ENCODE results near the gene INTS4.
"Not testable (repeated sequence)": the region's sequence is repeated elsewhere in the genome, so short reads cannot be mapped to it uniquely, and the experiment has no call there.

Gene INTS4

GRCh38 chr11:78023426-78023825 lies 29.0 kb upstream of the INTS4 start:
- DNase-seq: no peak

GRCh38 chr11:78022397-78023396 lies 28.2 kb upstream of the INTS4 start, which contains the start of gene KCTD14:
Gene KCTD14 (minus strand): TSS chr11:78023276. CDS start chr11:78023249, 27 bp downstream.
- DNase-seq: no peak

DNA sequence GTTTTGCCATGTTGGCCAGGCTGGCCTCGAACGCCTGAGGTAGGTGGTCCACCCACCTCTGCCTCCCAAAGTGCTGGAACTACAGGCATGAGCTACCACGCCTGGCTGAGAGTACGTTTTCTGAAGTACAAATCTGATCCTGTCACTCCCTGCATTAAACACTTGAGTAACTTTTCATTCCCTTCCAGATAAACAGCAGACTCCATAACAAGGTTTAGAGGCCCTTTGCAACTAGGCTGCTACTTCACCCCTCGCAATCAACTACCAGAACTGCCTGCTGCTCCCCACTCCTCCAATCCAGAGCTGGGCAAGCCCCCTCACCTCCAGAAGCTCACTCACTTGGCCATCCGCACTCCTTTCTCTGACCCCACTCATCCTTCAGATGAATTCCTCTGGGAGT lies 27.1 kb upstream of the INTS4 start:
- no peak for DNase-seq

DNA sequence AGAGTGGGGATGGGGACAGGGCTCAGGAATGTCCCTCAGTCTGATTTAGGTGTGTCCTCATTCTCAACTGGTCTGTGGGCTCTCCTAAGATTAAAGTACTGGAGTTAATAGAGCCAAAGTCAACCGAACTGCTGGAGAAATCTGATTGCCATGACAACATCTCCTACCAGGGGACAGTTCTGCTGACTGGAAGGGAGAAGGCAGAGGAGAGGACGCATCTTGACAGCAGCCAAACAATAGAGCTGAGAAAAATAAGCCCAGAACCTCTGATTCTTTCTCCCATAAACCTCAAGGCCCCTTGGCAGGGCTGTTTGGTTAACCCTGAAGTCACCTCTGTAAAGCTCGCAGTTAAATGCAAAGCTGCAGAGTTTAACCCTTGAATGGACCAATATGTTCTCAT lies 25.8 kb upstream of the INTS4 start:
- no peak for DNase-seq

GRCh38 chr11:78019808-78020207 lies 25.3 kb upstream of the INTS4 start:
- DNase-seq: no peak

- no peak for DNase-seq
Observed at GRCh38 chr11:78015878-78016277, 21.4 kb upstream of the INTS4 start.

- DNase-seq: not testable (repeated sequence)
Observed at GRCh38 chr11:78014937-78015520, 20.6 kb upstream of the INTS4 start.

DNA sequence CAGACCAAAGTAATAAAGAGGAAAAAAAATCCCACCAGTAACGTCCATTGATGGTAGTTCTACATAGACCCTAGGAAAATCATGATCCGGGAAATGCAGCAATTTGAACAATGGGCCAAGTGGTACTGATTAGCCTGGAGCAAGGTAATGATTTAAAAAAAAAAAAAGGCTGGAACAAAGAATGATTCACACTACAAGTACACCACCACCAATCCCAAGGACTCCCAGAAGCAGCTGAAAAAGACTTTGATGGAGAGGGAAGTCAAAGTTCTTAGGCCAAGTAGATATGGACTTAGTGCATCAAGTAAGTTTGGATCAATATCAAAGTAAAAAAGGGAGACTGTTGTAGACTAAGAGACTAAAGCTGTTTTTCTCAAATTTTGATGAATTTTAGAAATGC lies 16.8 kb upstream of the INTS4 start:
- no peak for DNase-seq

- no peak for DNase-seq
Observed at GRCh38 chr11:78010755-78011154, 16.3 kb upstream of the INTS4 start.

- no peak for DNase-seq
Observed at GRCh38 chr11:78010304-78010703, 15.8 kb upstream of the INTS4 start.

DNA sequence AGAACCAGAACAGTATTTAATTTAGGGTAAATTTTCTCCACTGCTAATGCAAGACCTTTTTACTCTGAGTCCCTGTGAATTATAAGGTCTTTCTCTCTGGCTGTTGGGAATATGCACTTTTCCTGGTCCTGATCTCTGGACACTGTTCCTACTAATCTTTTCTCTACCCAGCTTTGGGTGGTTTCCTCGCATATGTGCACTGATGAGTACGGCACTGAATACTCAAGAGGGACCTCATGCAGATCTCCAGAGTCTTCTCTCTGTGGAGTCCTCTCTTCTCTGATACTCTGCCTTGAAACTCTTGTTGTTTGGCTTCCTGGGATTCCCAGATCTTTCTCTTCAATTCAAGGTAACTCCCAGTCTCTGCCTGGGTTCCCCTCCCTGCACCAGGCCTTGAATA lies 14.6 kb upstream of the INTS4 start:
- DNase-seq: no peak

GRCh38 chr11:78000193-78000592 lies 5.7 kb upstream of the INTS4 start:
- DNase-seq: peak; percentile 58

GRCh38 chr11:77999446-78000030 lies 5.1 kb upstream of the INTS4 start:
- DNase-seq: no peak

DNA sequence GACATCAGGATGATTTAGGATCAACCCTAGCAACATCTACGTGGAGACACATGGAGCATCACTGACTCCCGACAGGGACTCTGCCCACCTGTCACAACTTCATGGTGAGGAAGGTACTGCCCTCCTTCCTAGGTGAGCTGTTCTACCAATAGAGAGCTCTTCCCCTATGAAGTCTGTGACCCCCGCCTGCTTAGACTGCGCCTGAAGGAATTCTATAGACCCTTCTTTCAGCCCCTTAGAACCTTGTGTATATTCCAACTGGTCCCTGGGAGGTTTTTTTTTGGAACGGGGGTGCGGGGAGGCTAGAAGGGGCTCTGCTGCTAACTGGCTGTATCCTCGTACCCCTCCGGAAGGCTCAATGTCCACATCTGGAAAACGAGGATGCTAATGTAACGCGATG lies 566 bp downstream of the INTS4 start:
- DNase-seq: no peak

- no peak for DNase-seq
Observed at GRCh38 chr11:77990981-77991380, 3.5 kb downstream of the INTS4 start.

- DNase-seq: not testable (repeated sequence)
Observed at GRCh38 chr11:77986456-77986855, 8.0 kb downstream of the INTS4 start.

GRCh38 chr11:77981346-77981947 lies 13.0 kb downstream of the INTS4 start:
- DNase-seq: no peak

DNA sequence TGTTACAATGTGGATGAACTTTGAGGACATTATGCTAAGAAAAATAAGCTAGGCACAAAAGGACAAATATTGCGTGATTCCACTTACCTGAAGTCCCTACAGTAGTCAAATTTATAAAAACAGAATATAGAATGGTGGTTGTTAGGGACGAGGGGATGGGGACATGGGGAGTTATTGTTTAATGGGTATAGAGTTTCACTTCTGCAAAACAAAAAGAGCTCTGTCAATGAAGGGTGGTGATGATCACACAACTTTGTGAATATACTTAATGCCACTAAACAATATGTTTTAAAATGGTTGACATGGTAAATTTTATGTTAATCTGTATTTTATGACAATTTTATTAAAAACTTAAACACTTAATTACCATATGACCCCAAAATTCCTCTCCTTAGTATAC lies 26.1 kb downstream of the INTS4 start:
- DNase-seq: no peak

DNA sequence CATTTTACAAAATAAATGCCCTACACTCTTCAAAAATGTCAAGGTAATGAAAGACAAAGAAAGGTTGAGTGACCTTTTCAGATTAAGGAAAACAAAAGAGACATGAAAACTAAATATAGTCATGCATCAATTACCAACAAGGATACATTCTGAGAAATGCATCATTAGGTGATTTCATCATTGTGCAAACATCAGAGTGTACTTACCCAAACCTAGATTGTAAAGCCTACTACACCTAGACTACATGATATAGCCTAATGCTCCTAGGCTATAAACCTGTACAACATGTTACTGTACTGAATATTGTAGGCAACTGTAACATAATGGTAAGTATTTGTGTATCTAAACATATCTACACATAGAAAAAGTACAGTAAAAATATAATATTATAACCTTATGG lies 26.7 kb downstream of the INTS4 start:
- DNase-seq: no peak

DNA sequence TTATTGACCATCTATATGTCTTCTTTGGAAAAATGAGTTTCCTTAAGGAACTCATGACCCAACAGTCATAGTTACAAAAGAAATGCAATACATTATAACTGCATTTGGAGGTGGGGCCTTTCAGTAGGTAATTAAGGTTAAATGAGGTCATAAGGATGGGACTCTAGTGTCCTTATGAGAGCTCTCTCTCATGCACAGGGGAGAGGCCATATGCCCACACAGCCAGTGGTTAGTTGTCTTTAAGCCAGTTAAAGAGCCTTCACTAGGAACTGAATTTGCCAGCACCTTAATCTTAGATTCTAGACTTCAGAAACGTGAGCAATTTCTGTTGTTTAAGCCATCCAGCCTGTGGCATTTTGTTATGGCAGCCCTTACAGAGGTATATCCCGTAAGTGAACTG lies 27.3 kb downstream of the INTS4 start:
- no peak for DNase-seq

DNA sequence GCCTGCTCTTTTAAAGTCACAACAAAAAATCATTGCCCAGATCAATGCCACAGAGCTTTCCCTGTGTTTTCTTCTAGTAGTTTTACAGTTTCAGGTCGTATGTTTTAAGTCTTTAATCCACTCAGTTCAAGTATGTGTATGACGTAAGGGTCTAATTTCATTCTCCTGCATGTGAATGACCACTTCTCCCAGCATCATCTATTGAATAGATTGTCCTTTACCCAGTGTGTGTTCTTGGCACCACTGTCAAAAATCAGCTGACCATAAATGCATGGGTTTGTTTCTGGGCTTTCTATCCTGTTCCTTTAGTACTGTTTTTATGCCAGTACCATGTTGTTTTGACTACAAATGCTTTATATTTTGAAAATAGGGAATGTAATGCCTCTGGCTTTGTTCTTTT lies 28.1 kb downstream of the INTS4 start:
- DNase-seq: no peak

- DNase-seq: no peak
Observed at GRCh38 chr11:77959434-77959833, 35.0 kb downstream of the INTS4 start.

DNA sequence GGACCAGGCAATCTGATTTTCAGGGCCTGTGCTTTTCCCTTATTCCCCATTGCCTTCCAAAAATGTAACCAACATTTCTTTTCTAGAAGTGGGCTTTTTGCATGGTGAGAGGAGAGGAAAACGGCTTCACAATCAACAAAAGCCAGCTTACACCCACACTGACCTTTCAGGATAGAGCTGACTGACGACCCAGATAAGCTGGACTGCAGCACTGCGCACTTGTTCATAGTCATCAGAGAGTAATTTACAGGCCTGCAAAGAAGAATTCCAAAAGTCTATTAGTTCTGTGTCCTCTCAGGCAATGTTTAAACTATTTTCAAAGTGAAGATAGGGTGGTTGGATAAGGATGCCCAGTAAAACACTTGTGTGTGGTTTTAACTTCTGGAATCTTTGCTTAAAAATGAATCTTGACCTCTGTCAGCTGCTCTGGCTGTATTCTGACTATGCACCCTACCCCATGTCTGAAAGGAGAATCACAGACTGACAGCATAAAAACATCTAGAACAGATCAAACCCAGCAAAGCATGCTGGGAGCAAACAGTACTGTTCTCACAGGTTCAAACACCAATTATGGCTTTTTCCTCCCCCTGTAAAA lies 35.8 kb downstream of the INTS4 start:
- DNase-seq: not testable (repeated sequence)

Data from CD4-positive, alpha-beta T cell treated with Interleukin-4 for 4 hours (primary cell).